Astrocyte of the hippocampus (primary cell): Measurements from ENCODE around the gene RABEP2.
A peak's percentile ranks its signal among the peaks of the same experiment; 100 is the strongest.
"Not testable (repeated sequence)": the region's sequence is repeated elsewhere in the genome, so short reads cannot be mapped to it uniquely, and the experiment has no call there.

ENCODE experiments used
- DNase-seq: peaks from one replicate; pipeline ENCODE4 v3.0.0; 2011; ENCODE audit warnings: low read depth, low spot score

Gene RABEP2, protein sequence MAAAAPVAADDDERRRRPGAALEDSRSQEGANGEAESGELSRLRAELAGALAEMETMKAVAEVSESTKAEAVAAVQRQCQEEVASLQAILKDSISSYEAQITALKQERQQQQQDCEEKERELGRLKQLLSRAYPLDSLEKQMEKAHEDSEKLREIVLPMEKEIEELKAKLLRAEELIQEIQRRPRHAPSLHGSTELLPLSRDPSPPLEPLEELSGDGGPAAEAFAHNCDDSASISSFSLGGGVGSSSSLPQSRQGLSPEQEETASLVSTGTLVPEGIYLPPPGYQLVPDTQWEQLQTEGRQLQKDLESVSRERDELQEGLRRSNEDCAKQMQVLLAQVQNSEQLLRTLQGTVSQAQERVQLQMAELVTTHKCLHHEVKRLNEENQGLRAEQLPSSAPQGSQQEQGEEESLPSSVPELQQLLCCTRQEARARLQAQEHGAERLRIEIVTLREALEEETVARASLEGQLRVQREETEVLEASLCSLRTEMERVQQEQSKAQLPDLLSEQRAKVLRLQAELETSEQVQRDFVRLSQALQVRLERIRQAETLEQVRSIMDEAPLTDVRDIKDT

DNA sequence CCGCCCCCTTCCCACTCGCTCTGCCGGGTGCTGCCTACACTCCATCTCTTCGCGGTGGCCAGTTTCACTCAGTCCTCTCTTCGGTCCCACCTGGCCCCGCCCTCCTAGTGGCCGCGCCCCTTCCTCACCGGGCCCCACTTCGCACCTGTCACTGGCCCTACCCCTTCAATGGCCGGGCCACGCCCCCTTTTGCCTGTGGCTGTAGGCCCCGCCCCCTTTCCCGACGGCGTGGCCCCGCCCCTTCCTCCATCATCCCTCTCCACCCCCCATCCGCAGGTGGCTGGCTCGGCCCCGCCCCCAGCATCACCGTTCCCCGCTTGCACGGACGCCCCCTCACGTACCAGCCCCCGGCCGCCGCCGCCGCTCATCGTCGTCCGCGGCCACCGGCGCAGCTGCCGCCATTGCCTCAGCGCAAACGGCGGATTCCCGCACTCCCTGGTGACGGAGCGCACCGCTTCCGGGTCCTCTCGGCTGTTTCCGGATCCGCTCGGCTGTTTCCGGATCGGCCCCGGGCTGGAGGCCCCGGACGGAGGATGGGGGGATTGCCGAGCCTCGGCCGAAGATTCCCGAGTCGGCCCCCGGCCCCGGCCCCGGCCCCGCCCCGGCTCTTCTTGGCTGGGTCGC, at the start of gene RABEP2:
Gene RABEP2, minus strand, starts transcription at position 477 of the 624 bp plus-strand sequence. Its CDS starts 75 bp downstream, at position 402.
- DNase-seq: peak; percentile 96

DNA sequence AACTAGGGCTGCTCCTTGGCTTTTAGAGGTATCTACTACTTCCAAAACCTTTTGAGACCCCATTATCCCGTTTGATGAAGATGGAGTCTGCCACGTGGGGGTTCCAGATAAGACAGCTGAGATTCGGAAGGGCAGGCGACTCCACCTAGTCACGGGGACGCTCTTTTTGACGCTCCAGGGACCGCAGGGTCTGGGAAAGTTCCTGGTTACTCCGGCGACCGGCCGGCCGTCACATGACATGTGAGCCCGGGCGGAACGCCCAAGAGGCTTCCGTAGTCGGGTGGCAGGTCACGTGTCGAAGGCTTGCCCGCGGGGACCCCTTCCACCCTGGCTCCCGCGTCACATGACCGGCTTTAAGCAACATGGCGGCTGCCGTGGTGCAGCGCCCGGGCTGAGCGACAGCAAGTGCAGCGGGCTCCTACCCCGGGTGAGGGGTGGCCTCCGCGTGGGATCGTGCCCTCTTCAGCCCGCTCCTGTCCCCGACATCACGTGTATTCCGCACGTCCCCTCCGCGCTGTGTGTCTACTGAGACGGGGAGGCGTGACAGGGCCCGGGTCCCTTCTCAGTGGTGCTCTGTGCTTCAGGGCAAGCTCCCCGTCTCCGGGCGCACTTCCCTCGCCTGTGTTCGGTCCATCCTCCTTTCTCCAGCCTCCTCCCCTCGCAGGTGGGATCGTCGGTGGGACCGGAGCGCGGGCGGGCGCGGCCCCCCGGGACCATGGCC, 49.6 kb upstream of the RABEP2 start, which contains the start of gene SPNS1:
Gene SPNS1, plus strand, starts transcription at position 342 of the 721 bp plus-strand sequence. Its CDS starts 374 bp downstream, at position 716.
- DNase-seq: peak; percentile 99

DNA sequence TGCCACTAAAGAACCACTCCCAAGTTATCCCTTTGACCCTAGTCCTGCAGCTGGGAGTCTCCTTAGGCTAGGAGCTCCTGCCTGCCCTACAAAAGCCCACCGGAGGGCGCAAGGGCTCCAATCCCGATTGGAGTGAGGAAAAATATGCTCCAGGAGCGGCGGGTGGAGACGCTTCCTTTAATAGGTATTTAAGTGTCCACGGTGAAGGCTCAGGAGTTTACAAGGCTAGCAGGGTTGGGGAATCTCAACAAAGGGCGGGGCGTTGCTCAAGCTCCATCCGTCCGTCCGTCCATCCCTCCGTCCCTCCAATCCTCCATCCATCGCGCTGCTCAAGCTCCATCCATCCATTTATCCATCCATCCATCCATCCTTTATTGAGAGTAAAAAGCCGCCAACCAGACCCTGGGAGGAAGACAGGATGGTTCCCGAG, 49.0 kb upstream of the RABEP2 start:
- peak; percentile 83 for DNase-seq

DNA sequence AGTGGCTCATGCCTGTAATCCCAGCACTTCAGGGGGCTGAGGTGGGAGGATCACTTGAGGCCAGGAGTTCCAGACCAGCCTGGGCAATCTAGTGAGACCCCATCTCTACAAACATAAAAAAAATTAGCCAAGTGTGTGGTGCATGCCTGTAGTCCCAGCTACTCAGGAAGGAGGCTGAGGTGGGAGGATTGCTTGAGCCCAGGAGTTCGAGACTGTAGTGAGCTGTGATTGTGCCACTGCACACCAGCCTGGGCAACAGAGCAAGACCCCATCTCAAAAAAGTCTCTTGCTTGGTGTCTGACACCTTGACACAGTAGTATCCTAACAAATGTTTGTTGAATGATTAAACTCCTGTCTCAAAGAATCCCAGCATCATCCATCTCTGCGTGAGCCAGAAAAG, 44.7 kb upstream of the RABEP2 start:
- not testable (repeated sequence) for DNase-seq

DNA sequence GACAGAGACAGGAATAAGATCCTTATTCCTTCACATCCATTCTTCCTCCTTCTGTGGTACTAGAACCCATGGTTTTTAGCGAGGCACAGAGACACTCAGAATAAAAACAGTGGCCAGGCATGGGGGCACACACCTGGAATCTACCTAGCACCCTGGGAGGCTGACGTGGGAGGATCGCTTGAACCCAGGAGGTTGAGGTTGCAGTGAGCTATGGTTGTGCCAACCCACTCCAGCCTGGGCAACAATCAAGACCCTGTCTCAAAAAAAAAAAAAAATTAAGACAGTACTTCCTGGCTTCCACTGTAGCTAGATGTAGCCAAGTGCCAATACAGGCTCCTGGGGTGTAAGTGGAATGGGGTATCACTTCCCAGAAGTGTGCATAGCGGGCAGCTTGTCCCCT, 42.1 kb upstream of the RABEP2 start:
- no peak for DNase-seq

DNA sequence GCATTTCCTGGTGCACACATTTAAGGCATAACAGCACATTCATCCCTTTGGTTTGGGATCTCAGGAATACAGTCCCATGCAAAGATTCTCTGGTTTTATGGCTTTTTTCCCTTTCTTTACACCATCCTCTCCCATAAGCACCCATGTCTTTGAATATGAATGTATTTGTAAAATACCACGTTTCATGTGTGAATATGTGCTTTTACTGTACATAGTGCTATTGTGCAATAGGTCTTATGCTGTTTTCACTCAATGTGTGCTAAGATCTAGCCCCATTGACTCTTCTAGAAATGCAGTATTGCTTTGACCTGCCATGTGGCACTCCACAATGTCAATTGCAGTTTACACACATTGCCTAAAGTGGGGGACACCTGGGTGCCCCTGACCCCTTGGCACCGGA, 39.5 kb upstream of the RABEP2 start:
- DNase-seq: no peak

DNA sequence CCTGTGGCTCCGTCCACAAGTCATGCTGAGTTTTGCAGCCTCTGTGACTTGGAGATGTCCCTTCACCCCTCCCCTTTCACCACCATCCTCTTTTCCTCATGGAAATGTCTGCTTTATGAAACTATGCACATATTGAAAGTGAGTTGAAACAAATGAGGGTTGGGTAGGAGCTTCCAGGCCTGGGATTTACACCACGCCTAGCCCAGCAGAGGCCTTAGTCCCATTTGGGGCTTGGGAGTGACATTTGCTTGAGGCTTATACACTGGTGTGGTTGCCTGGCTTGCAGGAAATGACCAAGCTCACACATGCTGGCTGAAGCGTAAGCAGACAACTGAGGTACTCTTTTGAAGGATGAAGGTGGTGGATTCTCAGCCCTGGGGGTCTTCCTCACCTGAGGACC, 39.0 kb upstream of the RABEP2 start:
- DNase-seq: no peak

DNA sequence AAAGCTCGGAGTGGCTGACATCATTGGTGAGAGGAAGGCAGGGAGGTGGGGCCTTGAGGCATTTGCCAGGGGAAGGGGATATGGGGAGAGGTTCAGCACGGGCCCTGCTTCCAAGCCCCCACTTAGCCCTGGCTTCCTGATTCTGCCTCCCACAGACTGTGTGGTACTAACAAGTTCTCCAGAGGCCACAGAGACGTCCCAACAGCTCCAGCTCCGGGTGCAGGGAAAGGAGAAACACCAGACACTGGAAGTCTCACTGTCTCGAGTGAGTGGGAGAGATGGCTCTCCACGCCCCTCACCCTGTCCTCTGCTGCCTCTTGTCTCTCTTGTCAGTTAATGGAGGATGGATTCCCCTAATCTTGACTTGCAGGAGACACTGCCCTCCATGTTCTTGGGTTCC, 33.8 kb upstream of the RABEP2 start:
- DNase-seq: no peak

DNA sequence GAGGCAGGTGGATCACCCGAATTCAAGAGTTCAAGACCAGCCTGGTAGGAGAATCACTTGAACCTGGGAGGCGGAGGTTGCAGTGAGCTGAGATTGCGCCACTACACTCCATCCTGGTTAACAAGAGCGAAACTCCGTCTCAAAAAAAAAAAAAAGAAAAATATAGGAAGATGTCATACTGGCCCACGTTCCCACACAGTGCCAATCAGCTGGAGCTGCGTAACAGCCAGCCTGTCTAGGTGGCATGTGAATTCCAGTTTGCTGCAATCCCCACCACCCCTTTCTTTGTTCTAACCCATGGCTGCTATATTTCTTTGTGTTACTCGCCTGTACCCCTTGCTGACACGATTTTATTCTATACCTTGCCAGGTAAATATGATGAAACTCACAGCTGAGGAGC, 33.2 kb upstream of the RABEP2 start:
- DNase-seq: no peak

DNA sequence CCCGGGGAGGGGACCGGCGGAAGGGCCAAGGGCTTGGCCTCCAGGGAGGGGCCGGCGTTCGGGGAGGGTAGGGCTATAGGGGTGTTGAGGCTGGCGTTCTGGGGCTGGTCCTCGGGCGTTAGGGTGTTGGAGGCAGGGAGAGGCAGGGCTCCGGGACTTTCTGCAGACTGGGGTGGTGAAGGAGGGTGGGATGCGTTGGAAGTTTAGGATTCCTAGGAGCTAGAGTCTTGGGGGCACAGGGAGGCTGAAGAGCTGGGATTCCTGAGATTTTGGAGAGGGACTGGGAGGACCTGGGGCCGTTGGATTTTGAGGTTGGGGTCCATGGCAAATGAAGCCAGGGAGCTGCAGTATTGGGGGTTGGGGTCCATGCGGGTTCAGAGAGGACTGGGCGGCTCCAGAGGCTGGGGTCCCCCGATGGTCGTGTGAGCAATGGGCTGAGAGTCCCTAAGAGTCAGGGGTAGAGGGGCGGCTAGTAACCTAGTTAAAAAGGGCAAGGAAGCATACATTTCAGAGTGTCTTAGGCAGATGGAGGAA, 26.4 kb upstream of the RABEP2 start:
- no peak for DNase-seq

DNA sequence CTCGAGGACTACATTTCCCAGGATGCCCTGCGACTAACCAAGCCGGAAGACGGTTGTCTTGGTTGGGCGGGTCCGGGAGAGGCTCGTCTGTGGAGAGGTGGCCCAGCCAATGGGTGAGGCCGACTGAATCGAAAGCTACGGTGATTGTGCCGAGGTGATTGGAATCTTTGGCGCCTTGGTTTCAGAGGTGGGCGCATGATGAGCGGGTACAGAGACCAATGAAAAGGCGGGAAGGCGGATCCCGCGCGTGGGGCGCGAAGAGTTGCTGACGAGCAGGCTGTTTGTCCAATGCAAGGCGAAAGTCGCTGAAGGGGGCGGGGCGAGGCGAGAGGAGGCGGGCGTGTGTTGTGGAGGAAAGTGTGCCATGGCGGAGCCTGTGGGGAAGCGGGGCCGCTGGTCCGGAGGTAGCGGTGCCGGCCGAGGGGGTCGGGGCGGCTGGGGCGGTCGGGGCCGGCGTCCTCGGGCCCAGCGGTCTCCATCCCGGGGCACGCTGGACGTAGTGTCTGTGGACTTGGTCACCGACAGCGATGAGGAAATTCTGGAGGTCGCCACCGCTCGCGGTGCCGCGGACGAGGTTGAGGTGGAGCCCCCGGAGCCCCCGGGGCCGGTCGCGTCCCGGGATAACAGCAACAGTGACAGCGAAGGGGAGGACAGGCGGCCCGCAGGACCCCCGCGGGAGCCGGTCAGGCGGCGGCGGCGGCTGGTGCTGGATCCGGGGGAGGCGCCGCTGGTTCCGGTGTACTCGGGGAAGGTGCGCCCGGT, 25.8 kb upstream of the RABEP2 start, which contains the start of gene NFATC2IP:
Gene NFATC2IP, plus strand, starts transcription at position 290 of the 762 bp plus-strand sequence. Its CDS starts 75 bp downstream, at position 365.
- peak; percentile 100 for DNase-seq

DNA sequence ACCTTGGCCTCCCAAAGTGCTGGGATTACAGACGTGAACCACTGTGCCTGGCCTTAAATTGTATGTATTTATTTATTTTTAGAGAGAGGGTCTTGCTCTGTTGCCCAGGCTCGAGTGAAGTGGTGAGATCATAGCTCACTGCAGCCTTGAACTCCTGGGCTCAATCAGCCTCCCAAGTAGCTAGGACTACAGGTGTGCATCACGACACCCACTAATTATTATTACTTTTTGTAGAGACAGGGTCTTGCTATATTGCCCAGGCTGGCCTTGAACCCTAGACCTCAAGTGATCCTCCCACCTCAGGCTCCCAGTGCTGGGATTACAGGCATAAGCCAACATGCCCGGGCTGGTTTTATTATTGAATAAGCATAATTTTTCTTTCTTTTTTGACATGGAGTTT, 21.6 kb upstream of the RABEP2 start:
- no peak for DNase-seq

DNA sequence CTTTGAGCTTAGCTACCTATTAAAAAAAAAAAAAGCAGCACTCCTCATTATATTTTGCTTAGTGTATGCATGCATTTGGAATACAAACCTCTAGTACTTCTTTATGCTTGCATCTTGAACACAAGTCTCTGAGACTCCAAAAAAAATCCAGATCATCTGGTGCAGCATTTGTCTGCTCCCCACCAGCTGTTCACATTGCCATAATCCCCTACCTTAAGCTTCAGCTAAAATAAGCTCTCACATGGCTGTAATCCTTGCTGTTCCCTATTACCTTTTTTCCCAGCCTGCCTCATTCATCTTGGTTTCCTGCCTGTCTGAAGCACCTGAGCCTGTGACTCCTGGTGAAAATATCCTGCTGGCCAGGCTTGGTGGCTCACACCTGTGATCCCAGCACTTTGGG, 18.2 kb upstream of the RABEP2 start:
- DNase-seq: no peak

DNA sequence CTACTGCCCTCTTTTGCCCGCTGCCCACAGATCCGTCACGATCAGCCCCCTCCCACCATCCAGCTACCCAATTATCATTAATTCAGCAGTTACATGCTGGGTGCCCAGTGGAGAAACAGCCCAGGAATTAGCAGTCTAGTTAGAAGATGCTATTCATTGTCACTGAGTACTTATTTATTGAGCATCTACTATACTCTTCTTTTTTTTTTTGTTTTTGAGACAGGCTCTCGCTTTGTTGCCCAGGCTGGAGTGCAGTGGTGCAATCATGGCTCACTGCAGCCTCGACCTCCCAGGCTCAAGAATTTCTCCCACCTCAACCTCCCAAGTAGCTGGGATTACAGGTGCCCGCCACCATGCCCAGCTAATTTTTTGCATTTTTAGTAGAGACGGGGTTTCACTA, 14.8 kb upstream of the RABEP2 start:
- DNase-seq: not testable (repeated sequence)

DNA sequence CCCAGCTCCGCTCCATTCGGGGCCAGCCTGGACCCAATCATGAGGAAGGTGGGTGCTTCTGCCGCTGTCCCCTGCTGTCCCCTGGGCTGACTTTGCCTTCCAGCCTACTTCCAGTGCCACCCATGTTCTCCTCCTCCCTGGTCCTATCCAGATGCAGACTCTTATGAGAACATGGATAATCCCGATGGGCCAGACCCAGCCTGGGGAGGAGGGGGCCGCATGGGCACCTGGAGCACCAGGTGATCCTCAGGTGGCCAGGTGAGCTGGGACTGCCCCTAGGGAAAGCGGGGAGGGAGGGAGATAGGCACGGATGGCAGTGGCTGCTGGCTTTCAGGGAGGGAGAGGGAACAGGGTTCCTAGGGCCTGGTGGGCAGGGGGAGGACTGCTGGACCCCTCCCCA, 13.7 kb upstream of the RABEP2 start:
- DNase-seq: no peak

DNA sequence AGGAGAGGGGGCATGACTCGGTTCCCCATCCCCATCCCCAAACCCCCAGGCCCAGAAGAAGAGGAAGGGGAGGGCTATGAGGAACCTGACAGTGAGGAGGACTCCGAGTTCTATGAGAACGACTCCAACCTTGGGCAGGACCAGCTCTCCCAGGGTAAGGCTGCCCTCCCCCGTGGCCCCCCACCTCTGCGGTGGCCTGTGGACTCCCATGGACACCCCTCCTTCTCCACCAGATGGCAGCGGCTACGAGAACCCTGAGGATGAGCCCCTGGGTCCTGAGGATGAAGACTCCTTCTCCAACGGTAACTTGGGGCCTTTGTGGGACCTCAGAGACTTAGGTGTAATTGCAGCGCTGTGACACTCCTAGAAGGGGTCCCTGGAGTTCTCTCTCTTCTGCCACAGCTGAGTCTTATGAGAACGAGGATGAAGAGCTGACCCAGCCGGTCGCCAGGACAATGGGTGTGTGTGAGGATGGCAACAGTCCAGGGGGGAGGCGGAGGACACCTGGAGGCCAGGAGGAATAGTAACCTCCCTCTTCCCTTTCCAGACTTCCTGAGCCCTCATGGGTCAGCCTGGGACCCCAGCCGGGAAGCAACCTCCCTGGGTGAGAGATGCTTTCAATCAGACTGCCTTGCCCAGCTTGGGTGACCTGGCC, 12.3 kb upstream of the RABEP2 start:
- no peak for DNase-seq

DNA sequence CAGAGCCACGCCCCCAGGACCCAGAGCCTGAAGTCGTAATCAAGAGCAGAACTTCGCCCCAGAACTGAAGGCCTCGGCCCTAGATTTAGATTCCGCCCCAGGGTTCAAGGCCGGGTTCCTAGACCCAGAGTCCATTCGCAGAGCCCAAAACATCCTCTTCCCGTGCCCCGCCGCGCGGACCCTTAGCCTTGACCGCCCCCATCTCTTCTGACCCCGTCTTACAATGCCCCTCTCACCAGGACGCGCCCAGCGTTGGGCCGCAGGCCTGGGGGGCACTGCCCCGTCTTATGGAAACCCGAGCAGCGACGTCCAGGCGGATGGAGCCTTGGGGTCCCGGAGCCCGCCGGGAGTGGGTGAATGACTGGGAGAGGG, 11.7 kb upstream of the RABEP2 start:
- DNase-seq: no peak

DNA sequence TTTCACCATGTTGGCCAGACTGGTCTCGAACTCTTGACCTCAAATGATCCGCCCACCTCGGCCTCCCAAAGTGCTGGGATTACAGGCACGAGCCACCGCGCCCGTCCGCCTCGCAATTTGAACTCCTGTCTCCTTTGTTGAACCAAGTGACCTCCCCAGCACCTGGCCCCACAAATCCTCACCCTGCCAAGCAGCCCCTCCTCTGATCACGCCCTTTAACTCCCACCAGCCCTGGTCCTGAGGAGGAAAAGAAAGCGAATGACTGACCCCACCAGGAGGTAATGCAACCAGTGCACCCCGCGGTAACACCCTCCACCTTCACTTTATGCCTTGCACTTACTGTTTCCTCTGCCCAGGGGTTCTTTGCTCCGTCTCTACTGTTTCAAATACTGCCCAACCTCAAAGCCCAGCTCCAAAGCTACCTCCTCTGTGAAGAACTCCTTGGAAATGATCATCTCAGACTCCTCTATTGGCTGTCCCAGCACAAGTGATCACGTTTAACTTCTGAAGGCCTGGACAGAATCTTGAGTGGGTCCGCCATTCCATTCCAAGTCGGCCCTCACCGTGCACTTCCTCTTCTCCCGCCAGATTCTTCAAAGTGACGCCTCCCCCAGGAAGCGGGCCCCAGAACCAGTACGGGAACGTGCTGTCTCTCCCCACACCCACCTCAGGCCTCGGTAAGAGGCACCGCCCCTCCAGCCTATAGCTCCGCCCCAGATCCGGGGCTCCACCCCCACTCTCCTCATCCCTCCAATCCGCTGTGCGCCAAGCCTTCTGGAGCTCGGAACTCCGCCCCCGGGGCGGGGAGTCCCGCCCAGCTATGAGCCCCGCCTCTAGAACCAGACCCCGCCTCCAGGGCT, 11.1 kb upstream of the RABEP2 start:
- DNase-seq: peak; percentile 56

DNA sequence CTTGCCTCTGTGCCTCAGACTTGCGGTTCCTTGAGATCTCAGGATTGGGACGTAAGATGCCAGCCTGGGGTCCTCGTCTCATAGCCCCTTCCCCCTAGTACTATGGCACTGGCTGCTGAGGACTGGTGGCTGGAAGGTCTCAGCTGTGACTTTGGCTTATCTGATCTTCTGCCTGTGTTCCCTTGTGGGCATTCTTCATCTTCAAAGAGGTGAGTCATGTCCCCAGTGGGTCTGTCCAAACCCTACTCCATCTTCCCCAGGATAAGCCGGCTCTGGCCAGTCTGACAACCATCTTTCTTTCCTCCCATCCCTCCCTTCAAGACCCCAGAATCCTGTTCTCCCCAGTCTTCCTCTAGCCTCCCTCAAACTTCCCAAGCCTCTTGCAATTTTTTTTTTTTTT, 10.3 kb upstream of the RABEP2 start:
- no peak for DNase-seq
